ENCODE data around the gene SYT4.
"Not testable (repeated sequence)": the region's sequence is repeated elsewhere in the genome, so short reads cannot be mapped to it uniquely, and the experiment has no call there.

Gene SYT4

GRCh38 chr18:43277164-43277600, at the start of gene SYT4:
Gene SYT4 (minus strand): TSS chr18:43277490. CDS start chr18:43277281, 209 bp downstream.
- DNase-seq (ENCODE audit: low read depth) = no peak

- no peak for DNase-seq (ENCODE audit: low read depth)
These were observed 44.8 kb upstream of the SYT4 start for GRCh38 chr18:43322132-43322531.

GRCh38 chr18:43314941-43315340, 37.7 kb upstream of the SYT4 start:
- no peak for DNase-seq (ENCODE audit: low read depth)

GRCh38 chr18:43312891-43313290, 35.6 kb upstream of the SYT4 start:
- DNase-seq (ENCODE audit: low read depth) = no peak

GRCh38 chr18:43310239-43310638, 32.9 kb upstream of the SYT4 start:
- no peak for DNase-seq (ENCODE audit: low read depth)

GRCh38 chr18:43303376-43303775, 26.1 kb upstream of the SYT4 start:
- no peak for DNase-seq (ENCODE audit: low read depth)

- DNase-seq (ENCODE audit: low read depth) = not testable (repeated sequence)
These were observed 8.9 kb upstream of the SYT4 start for GRCh38 chr18:43286187-43286586.

GRCh38 chr18:43283299-43283698, 6.0 kb upstream of the SYT4 start:
- DNase-seq (ENCODE audit: low read depth) = no peak

- no peak for DNase-seq (ENCODE audit: low read depth)
These were observed 1.9 kb upstream of the SYT4 start for GRCh38 chr18:43279015-43279744.

GRCh38 chr18:43278355-43278754, 1.1 kb upstream of the SYT4 start:
- no peak for DNase-seq (ENCODE audit: low read depth)

GRCh38 chr18:43276491-43276890, 799 bp downstream of the SYT4 start:
- DNase-seq (ENCODE audit: low read depth) = no peak

GRCh38 chr18:43275546-43275945, 1.7 kb downstream of the SYT4 start:
- DNase-seq (ENCODE audit: low read depth) = no peak

GRCh38 chr18:43274526-43274925, 2.8 kb downstream of the SYT4 start:
- DNase-seq (ENCODE audit: low read depth) = no peak

GRCh38 chr18:43271593-43272432, 5.5 kb downstream of the SYT4 start:
- no peak for DNase-seq (ENCODE audit: low read depth)

- DNase-seq (ENCODE audit: low read depth) = no peak
These were observed 9.5 kb downstream of the SYT4 start for GRCh38 chr18:43267818-43268217.

GRCh38 chr18:43265465-43265864, 11.8 kb downstream of the SYT4 start:
- DNase-seq (ENCODE audit: low read depth) = no peak

GRCh38 chr18:43248610-43249249, 28.6 kb downstream of the SYT4 start:
- no peak for DNase-seq (ENCODE audit: low read depth)

GRCh38 chr18:43247944-43248343, 29.3 kb downstream of the SYT4 start:
- DNase-seq (ENCODE audit: low read depth) = no peak

GRCh38 chr18:43238429-43238828, 38.9 kb downstream of the SYT4 start:
- no peak for DNase-seq (ENCODE audit: low read depth)

- DNase-seq (ENCODE audit: low read depth) = no peak
These were observed 40.4 kb downstream of the SYT4 start for GRCh38 chr18:43236921-43237320.

- no peak for DNase-seq (ENCODE audit: low read depth)
These were observed 42.4 kb downstream of the SYT4 start for GRCh38 chr18:43234889-43235288.

GRCh38 chr18:43222501-43222900, 54.8 kb downstream of the SYT4 start:
- DNase-seq (ENCODE audit: low read depth) = no peak

- no peak for DNase-seq (ENCODE audit: low read depth)
These were observed 56.6 kb downstream of the SYT4 start for GRCh38 chr18:43220691-43221090.

All from stimulated activated CD8-positive, alpha-beta memory T cell treated with anti-CD3 and anti-CD28 coated beads, Interleukin-15, amount 100 ng/mL, for 1 hour (primary cell).